A549 (cell line): ENCODE measurements around the gene RNU1-2. TPM values are rescaled to one million over a fixed set of nuclear protein-coding genes. Genes with fewer than 3 reads are reported as not detected.
"Not testable (repeated sequence)": the region's sequence is repeated elsewhere in the genome, so short reads cannot be mapped to it uniquely, and the experiment has no call there.

Experiments
- ATAC-seq, 2 experiments: fragments of 200-7000 bp in 1 of 2; fragments of >200 bp in 1 of 2; cut with Nextera tagmentation in 1 of 2; cut with Tn5 transposase in 1 of 2; 3 replicates each; pipeline versions ENCODE4 v1.8.0 to v1.9.1; 2018 to 2020; ENCODE audit warnings: mild to moderate bottlenecking in 1 of 2, moderate library complexity in 1 of 2
- CTCF ChIA-PET: fragments of 300-600 bp; sonication (Branson Sonifier 250); formaldehyde crosslinking; extraction: SDS; loops from one replicate; lab custom pipeline; 2021; ENCODE audit warnings: antibody characterized with exemption, inconsistent platforms; lab: Yijun Ruan, JAX
- POLR2A ChIA-PET: fragments of 350-600 bp; formaldehyde crosslinking; extraction: SDS; loops from one replicate; lab custom pipeline; 2021; ENCODE audit warnings: antibody characterized with exemption, inconsistent platforms; lab: Yijun Ruan, JAX
- DNase-seq, 2 experiments: peaks; one replicate each; pipeline versions ENCODE4 v3.0.0 to v3.0.0-alpha.2; 2011 to 2016; ENCODE audit warnings: low read depth in 1 of 2, low spot score in 1 of 2
- FAIRE-seq: peaks from 2 replicates; lab custom pipeline; 2011; peaks lifted over from hg19 to GRCh38; lab: Jason Lieb, UNC
- H3K27ac ChIP-seq, 2 experiments: fragments of >200 bp; sonication (Bioruptor Twin); formaldehyde crosslinking; 3 replicates each; pipeline ENCODE4 v1.5.1; 2016 to 2017
- H3K4me1 ChIP-seq: fragments of >200 bp; sonication (Bioruptor Twin); formaldehyde crosslinking; 3 replicates; pipeline ENCODE4 v1.6.1; 2016
- H3K4me2 ChIP-seq: fragments of >200 bp; sonication (Bioruptor Twin); formaldehyde crosslinking; 3 replicates; pipeline ENCODE4 v1.6.1; 2016
- H3K4me3 ChIP-seq: fragments of >200 bp; sonication (Bioruptor Twin); formaldehyde crosslinking; 3 replicates; pipeline ENCODE4 v1.5.1; 2016
- H3K9me3 ChIP-seq: fragments of >200 bp; sonication (Bioruptor Twin); formaldehyde crosslinking; 3 replicates; pipeline ENCODE4 v1.6.1; 2016
- CBX8 ChIP-seq: fragments of 200-600 bp; sonication (generic); IDR thresholded peaks from 2 replicates; pipeline ENCODE4 v1.6.1; 2016
- FOSB ChIP-seq: fragments of 250-450 bp; sonication (Bioruptor Pico); IDR thresholded peaks from 2 replicates; pipeline ENCODE4 v1.5.0; 2020; ENCODE audit warnings: mild to moderate bottlenecking, moderate library complexity
- FOXS1 ChIP-seq: fragments of 250-450 bp; sonication (Bioruptor Pico); IDR thresholded peaks from 2 replicates; pipeline ENCODE4 v1.5.0; 2020; ENCODE audit warnings: mild to moderate bottlenecking, moderate library complexity
- HDAC2 ChIP-seq: fragments of 200-600 bp; sonication (generic); IDR thresholded peaks from 2 replicates; pipeline ENCODE4 v1.6.1; 2016
- HES2 ChIP-seq: fragments of >200 bp; sonication (Bioruptor Twin); formaldehyde crosslinking; IDR thresholded peaks from 2 replicates; pipeline ENCODE4 v1.6.1; 2016
- HOXA7 ChIP-seq: fragments of 250-450 bp; sonication (Bioruptor Pico); IDR thresholded peaks from 2 replicates; pipeline ENCODE4 v1.5.0; 2020; ENCODE audit warnings: mild to moderate bottlenecking, moderate library complexity
- MAFK ChIP-seq: fragments of 450-650 bp; IDR thresholded peaks from 2 replicates; pipeline ENCODE4 v1.6.1; 2014; ENCODE audit not compliant: partially characterized antibody
- MAZ ChIP-seq: fragments of 150-350 bp; IDR thresholded peaks from 2 replicates; pipeline ENCODE4 v1.6.1; 2014; ENCODE audit warnings: antibody characterized with exemption, low read depth, low read length, borderline replicate concordance
- MYC ChIP-seq: IDR thresholded peaks from 2 replicates; pipeline ENCODE4 v1.6.1; 2012; ENCODE audit warnings: mild to moderate bottlenecking, inconsistent platforms, low read length, improper control_type of control experiment, borderline replicate concordance
- PHF8 ChIP-seq: fragments of 200-600 bp; sonication (generic); IDR thresholded peaks from 2 replicates; pipeline ENCODE4 v1.6.1; 2016; ENCODE audit warnings: low read depth, mild to moderate bottlenecking, antibody characterized with exemption, moderate library complexity, borderline replicate concordance
- RFX5 ChIP-seq: fragments of 450-650 bp; IDR thresholded peaks from 2 replicates; pipeline ENCODE4 v1.7.1; 2014; ENCODE audit warnings: antibody characterized with exemption, mild to moderate bottlenecking, moderate library complexity
- SMC3 ChIP-seq: fragments of >200 bp; sonication (Bioruptor Twin); formaldehyde crosslinking; IDR thresholded peaks from 3 replicates; pipeline ENCODE4 v1.6.1; 2018; ENCODE audit warnings: inconsistent platforms
- ZFP36 ChIP-seq: fragments of 450-650 bp; IDR thresholded peaks from 2 replicates; pipeline ENCODE4 v1.6.1; 2014; ENCODE audit warnings: borderline replicate concordance; ENCODE audit not compliant: partially characterized antibody
- ZNF302 ChIP-seq: fragments of 250-450 bp; sonication (Bioruptor Pico); IDR thresholded peaks from 2 replicates; pipeline ENCODE4 v1.9.0; 2021; ENCODE audit warnings: inconsistent platforms, mild to moderate bottlenecking, moderate library complexity
- WGBS: methylation state at CpG from one replicate; pipeline ENCODE4 v1.1.6; 2017; ENCODE audit errors: missing lambda C conversion rate; 5-methylcytosine and 5-hydroxymethylcytosine counted together
- polyA plus RNA-seq, 4 experiments: library from polyadenylated mRNA; depleted of rRNA in 3 of 4; stranded (reverse); fragments of >200 nt; fragmentation: RNase III in 1 of 4; extraction: RNeasy Plus Mini Kit Qiagen cat#74134 plus additional on column Dnase treatment in 1 of 4; gene quantifications; 2 replicates in 3 of 4; 3 replicates in 1 of 4; pipeline ENCODE4 v1.2.3, GENCODE V29; 2011 to 2017
- TF ChIP-seq, protein P1 (sequence below): fragments of 450-650 bp; IDR thresholded peaks from 2 replicates; pipeline ENCODE4 v1.6.1; 2014; ENCODE audit warnings: antibody characterized with exemption

RNU1-2 gene
- polyA plus RNA-seq, 2 of the 4 experiments (the other 2 are of a cell fraction), result 6.6 to 56.2 TPM

GRCh38 chr1:16931206-16931934 lies 35.6 kb downstream of the RNU1-2 start:
- H3K4me2 ChIP-seq, DNase-seq, ATAC-seq, POLR2A ChIA-PET, H3K9me3 ChIP-seq, H3K4me1 ChIP-seq, FAIRE-seq, H3K27ac ChIP-seq, H3K4me3 ChIP-seq: not testable (repeated sequence)
- TF ChIP-seq ZFP36, result peak; percentile 54
- CTCF ChIA-PET, result interaction anchor here (1.2 kb wide), 1 partner anchor 21 kb away, joined by 3 read pairs; no protein-coding TSS in a partner anchor
- 82% methylated on average over 14 of the region's 18 CpGs for WGBS

- H3K9me3 ChIP-seq, H3K4me3 ChIP-seq, H3K4me2 ChIP-seq, ATAC-seq, FAIRE-seq, POLR2A ChIA-PET, H3K4me1 ChIP-seq, DNase-seq, H3K27ac ChIP-seq: not testable (repeated sequence)
- CTCF ChIA-PET, result interaction anchor here (0.6 kb wide), 1 partner anchor 324 kb away, joined by 3 read pairs; no protein-coding TSS in a partner anchor
Measured at GRCh38 chr1:16933945-16934344, 38.2 kb downstream of the RNU1-2 start.

DNA sequence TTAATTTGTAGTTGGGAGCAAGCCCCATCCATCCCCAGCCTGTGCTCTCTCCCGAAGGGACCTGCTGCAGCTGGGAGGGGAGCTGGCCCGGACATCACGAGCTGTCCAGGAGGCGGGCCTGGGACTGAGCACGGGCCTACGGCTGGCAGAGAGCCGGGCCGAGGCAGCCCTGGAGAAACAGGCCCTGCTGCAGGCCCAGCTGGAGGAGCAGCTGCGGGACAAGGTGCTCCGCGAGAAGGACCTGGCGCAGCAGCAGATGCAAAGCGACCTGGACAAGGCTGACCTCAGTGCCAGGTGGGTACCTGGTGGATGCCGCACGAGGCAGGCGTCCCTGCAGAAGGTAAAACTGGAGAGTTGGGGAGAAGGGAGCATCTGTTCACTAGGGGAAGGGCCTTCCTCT lies 40.8 kb downstream of the RNU1-2 start:
- H3K9me3 ChIP-seq, H3K27ac ChIP-seq, FAIRE-seq, ATAC-seq, H3K4me2 ChIP-seq, DNase-seq, H3K4me1 ChIP-seq, POLR2A ChIA-PET, H3K4me3 ChIP-seq: not testable (repeated sequence)
- CTCF ChIA-PET, result interaction anchor here (1.4 kb wide), 2 partner anchors 15 to 109 kb away, joined by 4 read pairs; no protein-coding TSS in a partner anchor
- 93% methylated on average over 4 of the region's 16 CpGs for WGBS

- FAIRE-seq, result no peak
- no peaks in the 10 kb centered on the region for H3K4me1 ChIP-seq
- TF ChIP-seq MAZ (no peak), RFX5 (no peak), HES2 (no peak), HOXA7 (no peak), CBX8 (no peak), MAFK (no peak), MYC (no peak), FOXS1 (CRISPR knock-in tag) (no peak), SMC3 (no peak), ZNF302 (CRISPR knock-in tag) (no peak), HDAC2 (no peak), FOSB (no peak), PHF8 (no peak)
- TF ChIP-seq, protein P1, sequence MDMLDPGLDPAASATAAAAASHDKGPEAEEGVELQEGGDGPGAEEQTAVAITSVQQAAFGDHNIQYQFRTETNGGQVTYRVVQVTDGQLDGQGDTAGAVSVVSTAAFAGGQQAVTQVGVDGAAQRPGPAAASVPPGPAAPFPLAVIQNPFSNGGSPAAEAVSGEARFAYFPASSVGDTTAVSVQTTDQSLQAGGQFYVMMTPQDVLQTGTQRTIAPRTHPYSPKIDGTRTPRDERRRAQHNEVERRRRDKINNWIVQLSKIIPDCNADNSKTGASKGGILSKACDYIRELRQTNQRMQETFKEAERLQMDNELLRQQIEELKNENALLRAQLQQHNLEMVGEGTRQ, result no peak
- TF ChIP-seq, all 56 proteins: peak for 0
- no peak overlapping the region for H3K27ac ChIP-seq
- CTCF ChIA-PET, result no interaction called here
- WGBS, result 96% methylated on average over 37 of the region's 51 CpGs
- no peak overlapping the region for H3K4me2 ChIP-seq
- H3K9me3 ChIP-seq, result no peaks in the 10 kb centered on the region
- ATAC-seq, result no peak
- DNase-seq, result no peak
- POLR2A ChIA-PET, result no interaction called here
- no peak overlapping the region for H3K4me3 ChIP-seq
Measured at GRCh38 chr1:16938351-16939321, 42.9 kb downstream of the RNU1-2 start.

GRCh38 chr1:16939386-16940180 lies 43.8 kb downstream of the RNU1-2 start:
- FAIRE-seq, H3K9me3 ChIP-seq, H3K27ac ChIP-seq, DNase-seq, H3K4me2 ChIP-seq, H3K4me1 ChIP-seq, H3K4me3 ChIP-seq, POLR2A ChIA-PET: not testable (repeated sequence)
- CTCF ChIA-PET, result interaction anchor here (1.2 kb wide), 1 partner anchor 11 kb away, joined by 3 read pairs; no protein-coding TSS in a partner anchor
- WGBS, result 94% methylated on average over 23 of the region's 32 CpGs
- ATAC-seq, result peak; percentile 68 to 75
